GM15510 (cell line): ENCODE data around the gene CAPZA2.

Experiments
- POLR2A ChIP-seq: IDR thresholded peaks from 3 replicates; pipeline ENCODE4 v1.6.1; 2011; ENCODE audit warnings: borderline replicate concordance; ENCODE audit not compliant: insufficient read length; ENCODE audit errors: extremely low read depth

Gene CAPZA2

DNA sequence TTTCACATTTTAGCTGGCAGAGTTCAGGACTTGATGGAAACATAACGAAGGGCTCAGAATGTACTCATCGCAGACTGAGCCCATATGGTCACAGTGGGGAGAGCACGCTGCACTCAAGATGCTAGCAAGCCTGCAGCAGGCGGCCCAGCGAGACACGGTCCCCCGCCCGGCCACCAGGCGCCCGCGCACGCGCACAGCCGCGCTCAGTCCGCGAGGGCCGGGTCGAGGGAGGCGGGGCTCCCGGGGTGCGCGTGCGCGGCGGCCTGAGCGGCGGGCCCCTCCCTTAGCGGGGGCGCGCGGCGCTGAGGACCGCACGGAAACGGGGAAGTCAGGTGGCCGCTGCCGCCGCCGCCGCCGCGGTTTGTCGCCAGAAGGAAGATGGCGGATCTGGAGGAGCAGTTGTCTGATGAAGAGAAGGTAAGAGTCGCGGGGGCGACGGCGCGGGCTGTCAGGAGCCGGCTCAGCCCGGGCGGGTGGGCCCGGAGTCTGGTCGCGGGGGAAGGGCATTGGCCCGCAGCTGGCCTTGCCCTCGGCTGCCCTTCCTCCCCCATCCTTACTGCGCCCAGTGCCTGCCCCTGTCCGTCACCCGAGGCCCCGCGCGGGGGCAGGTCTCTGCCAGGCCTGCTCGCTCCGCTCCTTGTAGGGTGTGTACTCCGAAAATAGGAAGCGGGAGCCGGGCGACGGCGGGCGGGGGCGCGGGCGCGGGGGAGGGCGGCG lies at the start of gene CAPZA2:
Gene CAPZA2 (plus strand): TSS at position 354 of the 717 bp plus-strand sequence. CDS start 25 bp downstream, at position 379.
- peak; percentile 88 for TF ChIP-seq POLR2A

DNA sequence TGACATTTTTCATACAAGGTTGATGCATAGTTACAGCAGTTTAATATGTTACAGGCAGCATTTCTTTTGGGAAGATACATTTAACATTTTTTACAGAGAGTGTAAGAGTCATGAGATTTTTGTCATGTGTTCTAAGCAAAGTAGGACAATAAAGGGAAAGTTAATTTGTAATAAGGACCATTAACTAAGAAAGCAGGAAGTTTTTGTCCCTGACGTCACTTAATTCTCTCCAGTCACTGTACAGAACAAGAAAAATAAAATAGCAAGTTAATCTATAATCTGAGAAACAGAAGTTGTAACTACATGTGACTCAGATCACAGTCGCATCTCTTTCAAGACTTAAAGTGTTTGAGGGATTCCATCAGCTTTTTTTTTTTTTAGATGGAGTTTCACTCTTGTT lies 49.5 kb upstream of the CAPZA2 start:
- TF ChIP-seq POLR2A, result no peak

DNA sequence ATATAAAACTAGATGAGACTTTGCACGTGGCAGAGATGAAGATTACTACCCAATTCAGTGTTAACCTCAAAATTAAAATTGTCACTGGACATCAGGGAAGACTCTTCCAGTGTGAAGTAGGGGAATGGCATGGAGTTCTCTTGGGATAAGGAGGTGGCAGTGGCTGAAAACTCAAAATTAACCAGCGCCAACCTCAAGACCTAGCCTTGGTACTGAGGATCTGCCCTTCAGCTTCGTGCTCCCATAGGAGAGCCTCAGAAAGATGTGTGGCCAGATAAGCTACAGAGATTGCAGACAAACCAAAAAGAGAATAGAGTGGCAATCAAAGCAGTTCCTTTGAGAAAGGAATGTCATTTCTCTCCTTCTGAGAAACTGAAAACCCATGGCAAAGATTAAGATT lies 47.3 kb upstream of the CAPZA2 start:
- TF ChIP-seq POLR2A, result no peak

DNA sequence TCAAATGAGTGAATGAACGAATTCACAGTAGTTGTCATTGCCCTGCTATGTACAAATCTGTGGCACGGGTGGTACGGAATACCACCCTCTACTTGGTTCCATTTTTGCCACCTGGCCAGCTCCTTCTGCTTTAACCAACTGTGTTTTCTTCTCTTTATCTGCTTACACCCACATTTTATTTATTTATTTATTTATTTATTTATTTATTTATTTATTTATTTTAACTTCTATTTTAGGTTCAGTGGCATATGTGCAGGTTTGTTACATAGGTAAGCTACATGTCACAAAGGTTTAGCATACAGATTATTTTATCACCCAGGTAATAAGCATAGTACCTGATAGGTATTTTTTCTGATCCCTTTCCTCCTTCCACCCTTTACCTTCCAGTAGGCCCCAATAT lies 42.2 kb upstream of the CAPZA2 start:
- no peak for TF ChIP-seq POLR2A

GRCh38 chr7:116824449-116824848 lies 37.9 kb upstream of the CAPZA2 start:
- no peak for TF ChIP-seq POLR2A

DNA sequence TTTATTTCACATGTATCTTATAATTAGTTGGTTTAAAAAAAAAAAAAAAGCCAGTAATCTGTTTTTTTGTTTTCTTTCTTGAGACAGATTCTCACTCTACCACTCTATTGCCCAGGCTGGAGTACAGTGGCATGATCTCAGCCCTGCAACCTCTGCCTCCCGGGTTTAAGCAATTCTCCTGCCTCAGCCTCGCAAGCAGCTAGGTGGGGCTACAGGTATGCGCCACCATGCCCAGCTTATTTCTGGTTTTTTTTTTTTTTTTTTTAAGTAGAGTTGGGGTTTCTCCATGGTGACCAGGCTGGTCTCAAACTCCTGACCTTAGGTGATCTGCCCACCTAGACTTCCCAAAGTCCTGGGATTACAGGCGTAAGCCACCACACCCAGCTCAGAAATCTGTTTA lies 34.1 kb upstream of the CAPZA2 start:
- TF ChIP-seq POLR2A, result no peak

DNA sequence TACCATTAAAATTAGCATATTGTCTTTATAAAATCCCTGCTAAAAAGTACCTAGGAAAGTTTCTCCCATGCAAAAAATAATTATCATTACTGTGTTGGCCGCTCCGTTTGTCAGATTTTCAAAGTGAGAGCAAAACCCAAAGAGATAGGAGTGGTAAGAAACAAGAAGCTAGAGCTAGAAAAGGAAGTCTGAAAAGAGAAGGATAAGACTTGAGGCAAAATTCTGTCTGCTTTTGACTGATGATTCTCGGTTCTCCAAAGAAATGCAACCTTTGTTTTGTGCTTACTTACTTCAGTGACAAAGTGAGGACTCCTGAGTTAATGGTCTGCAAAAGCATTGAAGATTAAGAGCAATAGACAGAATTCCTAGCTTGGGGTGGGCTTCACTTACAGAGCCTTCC lies 33.3 kb upstream of the CAPZA2 start:
- no peak for TF ChIP-seq POLR2A

GRCh38 chr7:116829493-116829892 lies 32.9 kb upstream of the CAPZA2 start:
- no peak for TF ChIP-seq POLR2A

- TF ChIP-seq POLR2A, result no peak
Measured at GRCh38 chr7:116832692-116833091, 29.7 kb upstream of the CAPZA2 start.

GRCh38 chr7:116834815-116835504 lies 27.4 kb upstream of the CAPZA2 start:
- TF ChIP-seq POLR2A, result no peak

DNA sequence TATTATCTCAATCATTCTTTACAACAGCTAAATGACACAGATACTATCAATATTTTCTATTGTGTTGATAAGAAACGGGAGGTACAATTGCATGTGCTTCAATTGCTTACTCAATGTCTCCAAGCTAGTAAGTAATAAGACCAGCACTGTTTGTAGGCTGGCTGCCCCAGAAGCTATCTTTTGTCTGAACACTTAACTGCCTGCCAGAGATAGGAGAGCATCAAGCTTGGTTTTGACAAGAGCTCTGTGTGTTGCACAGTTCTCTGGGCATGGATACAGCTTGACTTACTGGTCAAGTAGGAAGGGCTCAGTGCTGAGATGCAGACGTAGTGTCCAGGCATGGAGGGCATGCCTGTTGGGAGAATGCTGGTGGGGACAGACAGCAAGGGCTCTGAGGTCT lies 26.3 kb upstream of the CAPZA2 start:
- TF ChIP-seq POLR2A, result no peak

DNA sequence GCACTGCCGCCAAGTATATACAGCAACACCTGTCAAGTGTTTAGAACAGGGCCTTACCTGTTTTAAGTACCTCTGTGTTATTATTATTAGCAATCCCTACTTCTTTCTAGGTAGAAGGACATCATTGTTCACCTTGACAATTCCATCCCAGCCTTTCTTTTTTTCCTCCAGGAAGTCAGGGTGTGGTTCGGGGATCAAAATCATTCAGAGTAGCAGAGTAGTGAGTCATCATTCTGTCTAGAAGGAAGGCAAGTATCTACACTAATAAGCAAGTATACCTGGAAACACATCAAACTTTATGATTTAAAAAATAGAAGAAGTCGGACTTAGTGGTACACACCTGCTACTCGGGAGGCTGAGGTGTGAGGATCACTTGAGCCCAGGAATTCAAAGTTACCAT lies 25.5 kb upstream of the CAPZA2 start:
- TF ChIP-seq POLR2A, result no peak

DNA sequence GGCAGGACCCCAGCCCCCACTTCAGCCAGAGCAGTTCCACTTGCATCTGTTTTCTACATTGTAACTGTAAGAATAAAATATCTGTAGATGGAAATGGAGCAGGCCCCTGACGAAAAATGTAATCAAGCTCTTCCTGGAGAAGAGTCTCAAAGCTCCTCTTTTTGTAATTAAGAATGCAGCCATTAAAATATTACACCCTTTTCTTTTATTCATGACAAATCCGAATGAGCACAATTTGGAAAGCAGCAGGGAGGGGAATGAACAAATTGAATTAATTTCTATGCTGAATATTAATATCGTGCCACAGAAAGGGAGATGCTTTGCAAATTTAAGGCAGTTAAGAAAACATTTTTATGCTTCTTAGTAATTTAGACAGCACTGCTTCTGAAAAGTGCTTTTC lies 24.8 kb upstream of the CAPZA2 start:
- no peak for TF ChIP-seq POLR2A

DNA sequence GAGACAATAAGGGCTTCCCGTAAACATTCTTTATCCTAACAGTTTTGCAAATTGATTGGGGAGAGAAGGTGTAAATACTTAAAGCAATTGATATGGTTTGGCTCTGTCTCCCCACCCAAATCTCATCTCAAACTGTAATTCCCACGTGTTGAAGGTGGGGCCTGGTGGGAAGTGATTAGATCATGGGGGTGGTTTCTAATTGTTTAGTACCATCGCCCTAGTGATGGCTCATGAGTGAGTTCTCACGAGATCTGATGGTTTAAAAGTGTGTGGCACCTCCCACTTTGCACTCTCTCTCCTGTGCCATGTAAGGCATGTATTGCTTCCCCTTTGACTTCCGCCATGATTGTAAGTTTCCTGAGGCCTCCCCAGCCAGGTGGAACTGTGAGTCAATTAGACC lies 22.1 kb upstream of the CAPZA2 start:
- no peak for TF ChIP-seq POLR2A

- no peak for TF ChIP-seq POLR2A
Measured at GRCh38 chr7:116842371-116842770, 20.0 kb upstream of the CAPZA2 start.

- TF ChIP-seq POLR2A, result no peak
Measured at GRCh38 chr7:116843378-116843777, 19.0 kb upstream of the CAPZA2 start.
